Gastroesophageal sphincter (tissue), 3 donors: ENCODE data around the gene SCAP.

Experiments used
- POLR2A ChIP-seq, 2 donors: fragments of 450-650 bp; IDR thresholded peaks; one replicate each; pipeline ENCODE4 v1.6.1; 2017; ENCODE audit warnings: antibody characterized with exemption in 2 of 2, mild to moderate bottlenecking in 2 of 2, moderate library complexity in 1 of 2
- TF ChIP-seq, protein P1 (sequence below), 4 experiments: fragments of 200-600 bp in 2 of 4; fragments of 450-650 bp in 2 of 4; sonication (generic) in 1 of 4; IDR thresholded peaks; one replicate each; pipeline ENCODE4 v1.5.1; 2017 to 2019; ENCODE audit warnings: antibody characterized with exemption in 4 of 4, mild to moderate bottlenecking in 2 of 4, moderate library complexity in 2 of 4

DNA sequence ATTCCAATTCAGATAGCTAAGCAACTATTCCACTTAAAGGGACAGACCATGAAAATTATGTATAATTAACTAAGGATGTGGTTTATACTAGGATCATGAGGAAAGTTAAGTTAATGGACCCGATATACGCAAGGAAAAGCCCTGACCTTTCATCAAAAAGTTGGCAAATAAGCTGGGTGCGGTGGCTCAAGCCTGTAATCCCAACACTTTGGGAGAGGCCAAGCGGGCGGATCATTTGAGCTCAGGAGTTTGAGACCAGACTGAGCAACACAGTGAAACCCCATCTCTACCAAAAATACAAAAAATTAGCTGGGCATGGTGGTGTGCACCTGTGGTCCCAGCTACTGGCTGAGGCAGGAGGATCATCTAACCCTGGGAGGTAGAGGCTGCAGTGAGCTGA is 39.6 kb downstream of the SCAP start:
- TF ChIP-seq, protein P1, sequence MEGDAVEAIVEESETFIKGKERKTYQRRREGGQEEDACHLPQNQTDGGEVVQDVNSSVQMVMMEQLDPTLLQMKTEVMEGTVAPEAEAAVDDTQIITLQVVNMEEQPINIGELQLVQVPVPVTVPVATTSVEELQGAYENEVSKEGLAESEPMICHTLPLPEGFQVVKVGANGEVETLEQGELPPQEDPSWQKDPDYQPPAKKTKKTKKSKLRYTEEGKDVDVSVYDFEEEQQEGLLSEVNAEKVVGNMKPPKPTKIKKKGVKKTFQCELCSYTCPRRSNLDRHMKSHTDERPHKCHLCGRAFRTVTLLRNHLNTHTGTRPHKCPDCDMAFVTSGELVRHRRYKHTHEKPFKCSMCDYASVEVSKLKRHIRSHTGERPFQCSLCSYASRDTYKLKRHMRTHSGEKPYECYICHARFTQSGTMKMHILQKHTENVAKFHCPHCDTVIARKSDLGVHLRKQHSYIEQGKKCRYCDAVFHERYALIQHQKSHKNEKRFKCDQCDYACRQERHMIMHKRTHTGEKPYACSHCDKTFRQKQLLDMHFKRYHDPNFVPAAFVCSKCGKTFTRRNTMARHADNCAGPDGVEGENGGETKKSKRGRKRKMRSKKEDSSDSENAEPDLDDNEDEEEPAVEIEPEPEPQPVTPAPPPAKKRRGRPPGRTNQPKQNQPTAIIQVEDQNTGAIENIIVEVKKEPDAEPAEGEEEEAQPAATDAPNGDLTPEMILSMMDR (IDR thresholded peaks at IDR 0.05), result no peak
- TF ChIP-seq POLR2A (IDR thresholded peaks at IDR 0.05), result no peak
